ENCODE data around the gene PTEN. TPM values are rescaled to one million over a fixed set of nuclear protein-coding genes. Genes with fewer than 3 reads are reported as not detected.

The PTEN gene
- total RNA-seq, 1 experiment from 2014 or later, result 20.5 TPM

- Histone ChIP-seq H3K4me1 (no peaks in the 10 kb centered on the region), H3K27me3 (no peaks in the 10 kb centered on the region), H3K9me3 (replicated peaks) (no peaks in the 10 kb centered on the region), H3K4me3 (no peak overlapping the region), H3K27ac (no peak overlapping the region), H3K36me3 (no peaks in the 10 kb centered on the region)
- DNase-seq, result no peak
These were observed 76.8 kb downstream of the PTEN start for GRCh38 chr10:87940210-87940609.

- no peaks in the 10 kb centered on the region for H3K9me3 ChIP-seq (replicated peaks)
- H3K36me3 ChIP-seq, result no peaks in the 10 kb centered on the region
- DNase-seq, result no peak
These were observed 79.6 kb downstream of the PTEN start for GRCh38 chr10:87942884-87943527.

GRCh38 chr10:87945984-87946383, 82.6 kb downstream of the PTEN start:
- DNase-seq, result no peak
- no peak overlapping the region for H3K4me3 ChIP-seq
- H3K36me3 ChIP-seq, result no peaks in the 10 kb centered on the region
- no peaks in the 10 kb centered on the region for H3K4me1 ChIP-seq
- no peaks in the 10 kb centered on the region for H3K27me3 ChIP-seq
- H3K27ac ChIP-seq, result no peak overlapping the region
- no peaks in the 10 kb centered on the region for H3K9me3 ChIP-seq (replicated peaks)

More at GRCh38 chr10:87942884-87943527, 79.6 kb downstream of the PTEN start:
- H3K27ac ChIP-seq, result no peak overlapping the region
- H3K27me3 ChIP-seq, result no peaks in the 10 kb centered on the region
- H3K4me1 ChIP-seq, result no peaks in the 10 kb centered on the region
- H3K4me3 ChIP-seq, result no peak overlapping the region

GRCh38 chr10:87952612-87953011, 89.2 kb downstream of the PTEN start:
- Histone ChIP-seq H3K4me3 (no peak overlapping the region), H3K27me3 (no peaks in the 10 kb centered on the region), H3K36me3 (no peaks in the 10 kb centered on the region), H3K27ac (no peak overlapping the region), H3K4me1 (no peaks in the 10 kb centered on the region), H3K9me3 (replicated peaks) (no peaks in the 10 kb centered on the region)
- DNase-seq, result no peak

GRCh38 chr10:87956055-87956454, 92.6 kb downstream of the PTEN start:
- Histone ChIP-seq H3K36me3 (no peaks in the 10 kb centered on the region), H3K4me3 (no peak overlapping the region), H3K9me3 (replicated peaks) (no peaks in the 10 kb centered on the region), H3K4me1 (no peaks in the 10 kb centered on the region), H3K27ac (no peak overlapping the region), H3K27me3 (no peaks in the 10 kb centered on the region)
- no peak for DNase-seq

GRCh38 chr10:87957702-87958101, 94.3 kb downstream of the PTEN start:
- no peak overlapping the region for H3K4me3 ChIP-seq
- no peaks in the 10 kb centered on the region for H3K36me3 ChIP-seq
- no peaks in the 10 kb centered on the region for H3K4me1 ChIP-seq
- no peaks in the 10 kb centered on the region for H3K9me3 ChIP-seq (replicated peaks)
- DNase-seq, result no peak
- H3K27me3 ChIP-seq, result no peaks in the 10 kb centered on the region
- H3K27ac ChIP-seq, result no peak overlapping the region

- no peaks in the 10 kb centered on the region for H3K9me3 ChIP-seq (replicated peaks)
- H3K4me1 ChIP-seq, result no peaks in the 10 kb centered on the region
- no peaks in the 10 kb centered on the region for H3K36me3 ChIP-seq
- DNase-seq, result no peak
- no peaks in the 10 kb centered on the region for H3K27me3 ChIP-seq
- no peak overlapping the region for H3K4me3 ChIP-seq
- H3K27ac ChIP-seq, result no peak overlapping the region
These were observed 96.8 kb downstream of the PTEN start for GRCh38 chr10:87960230-87960629.

GRCh38 chr10:87961314-87961713, 97.9 kb downstream of the PTEN start:
- no peak overlapping the region for H3K4me3 ChIP-seq
- H3K4me1 ChIP-seq, result no peaks in the 10 kb centered on the region
- DNase-seq, result no peak
- H3K27me3 ChIP-seq, result no peaks in the 10 kb centered on the region
- H3K9me3 ChIP-seq (replicated peaks), result no peaks in the 10 kb centered on the region
- H3K36me3 ChIP-seq, result no peaks in the 10 kb centered on the region
- H3K27ac ChIP-seq, result no peak overlapping the region

- Histone ChIP-seq H3K27ac (no peak overlapping the region), H3K9me3 (replicated peaks) (no peaks in the 10 kb centered on the region), H3K27me3 (no peaks in the 10 kb centered on the region), H3K4me1 (no peaks in the 10 kb centered on the region), H3K4me3 (no peak overlapping the region), H3K36me3 (no peaks in the 10 kb centered on the region)
- no peak for DNase-seq
These were observed 103.0 kb downstream of the PTEN start for GRCh38 chr10:87966459-87966858.

GRCh38 chr10:87973635-87974034, 110.2 kb downstream of the PTEN start:
- H3K4me1 ChIP-seq, result no peaks in the 10 kb centered on the region
- no peak overlapping the region for H3K4me3 ChIP-seq
- no peaks in the 10 kb centered on the region for H3K9me3 ChIP-seq (replicated peaks)
- no peaks in the 10 kb centered on the region for H3K27me3 ChIP-seq
- no peaks in the 10 kb centered on the region for H3K36me3 ChIP-seq
- no peak for DNase-seq
- no peak overlapping the region for H3K27ac ChIP-seq

- Histone ChIP-seq H3K27ac (no peak overlapping the region), H3K27me3 (no peaks in the 10 kb centered on the region), H3K4me3 (no peak overlapping the region), H3K9me3 (replicated peaks) (no peaks in the 10 kb centered on the region), H3K4me1 (no peaks in the 10 kb centered on the region), H3K36me3 (no peaks in the 10 kb centered on the region)
- DNase-seq, result no peak
These were observed 110.7 kb downstream of the PTEN start for GRCh38 chr10:87974130-87974529.

- Histone ChIP-seq H3K4me3 (no peak overlapping the region), H3K4me1 (no peaks in the 10 kb centered on the region), H3K27ac (no peak overlapping the region), H3K36me3 (no peaks in the 10 kb centered on the region), H3K27me3 (no peaks in the 10 kb centered on the region), H3K9me3 (replicated peaks) (no peaks in the 10 kb centered on the region)
- DNase-seq, result no peak
These were observed 111.3 kb downstream of the PTEN start for GRCh38 chr10:87974769-87975168.

GRCh38 chr10:87976101-87976743, 112.8 kb downstream of the PTEN start:
- no peaks in the 10 kb centered on the region for H3K9me3 ChIP-seq (replicated peaks)
- no peak for DNase-seq
- no peak overlapping the region for H3K27ac ChIP-seq
- H3K4me3 ChIP-seq, result no peak overlapping the region
- H3K27me3 ChIP-seq, result no peaks in the 10 kb centered on the region
- no peaks in the 10 kb centered on the region for H3K4me1 ChIP-seq
- H3K36me3 ChIP-seq, result no peaks in the 10 kb centered on the region

- H3K4me1 ChIP-seq, result no peaks in the 10 kb centered on the region
- DNase-seq, result no peak
- no peaks in the 10 kb centered on the region for H3K27me3 ChIP-seq
- no peak overlapping the region for H3K4me3 ChIP-seq
- no peaks in the 10 kb centered on the region for H3K36me3 ChIP-seq
- no peak overlapping the region for H3K27ac ChIP-seq
- H3K9me3 ChIP-seq (replicated peaks), result no peaks in the 10 kb centered on the region
These were observed 114.7 kb downstream of the PTEN start for GRCh38 chr10:87978166-87978565.

GRCh38 chr10:87979847-87980246, 116.4 kb downstream of the PTEN start:
- H3K9me3 ChIP-seq (replicated peaks), result no peaks in the 10 kb centered on the region
- no peaks in the 10 kb centered on the region for H3K27me3 ChIP-seq
- no peaks in the 10 kb centered on the region for H3K4me1 ChIP-seq
- no peaks in the 10 kb centered on the region for H3K36me3 ChIP-seq
- DNase-seq, result no peak
- H3K4me3 ChIP-seq, result no peak overlapping the region
- no peak overlapping the region for H3K27ac ChIP-seq

- no peaks in the 10 kb centered on the region for H3K9me3 ChIP-seq (replicated peaks)
- H3K4me3 ChIP-seq, result no peak overlapping the region
- H3K27me3 ChIP-seq, result no peaks in the 10 kb centered on the region
- H3K27ac ChIP-seq, result no peak overlapping the region
- no peaks in the 10 kb centered on the region for H3K4me1 ChIP-seq
- no peaks in the 10 kb centered on the region for H3K36me3 ChIP-seq
- no peak for DNase-seq
These were observed 120.3 kb downstream of the PTEN start for GRCh38 chr10:87983716-87984115.

Data from SJCRH30 (cell line).